NOMO-1 treated with dmso at 0.1 percent for 144 hours (cell line): ENCODE results near the gene JAKMIP2.

ENCODE experiments used
- DNase-seq: peaks from one replicate; lab custom pipeline; 2025; ENCODE audit not compliant: unreplicated experiment; lab: John Stamatoyannopoulos, UW

The JAKMIP2 gene

GRCh38 chr5:147704544-147704943 lies 78.0 kb downstream of the JAKMIP2 start:
- DNase-seq: no peak

DNA sequence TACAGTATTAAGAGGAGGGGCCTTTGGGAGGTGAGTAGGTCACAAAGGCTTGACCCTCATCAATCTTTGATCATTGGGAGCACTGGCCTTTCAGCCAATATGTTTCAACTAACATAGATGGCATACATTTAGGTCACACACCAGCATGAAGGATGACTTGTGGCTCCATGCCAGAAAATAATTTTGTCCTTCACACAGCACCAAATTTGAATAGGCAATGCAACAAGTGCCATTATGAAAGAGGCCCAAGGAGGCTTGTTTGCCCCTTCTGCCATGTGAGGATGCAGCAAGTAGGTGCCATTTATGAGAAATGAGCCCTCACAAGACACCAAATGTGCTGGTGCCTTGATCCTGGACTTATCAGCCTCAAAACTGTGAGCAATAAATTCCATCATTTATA lies 81.1 kb downstream of the JAKMIP2 start:
- no peak for DNase-seq

DNA sequence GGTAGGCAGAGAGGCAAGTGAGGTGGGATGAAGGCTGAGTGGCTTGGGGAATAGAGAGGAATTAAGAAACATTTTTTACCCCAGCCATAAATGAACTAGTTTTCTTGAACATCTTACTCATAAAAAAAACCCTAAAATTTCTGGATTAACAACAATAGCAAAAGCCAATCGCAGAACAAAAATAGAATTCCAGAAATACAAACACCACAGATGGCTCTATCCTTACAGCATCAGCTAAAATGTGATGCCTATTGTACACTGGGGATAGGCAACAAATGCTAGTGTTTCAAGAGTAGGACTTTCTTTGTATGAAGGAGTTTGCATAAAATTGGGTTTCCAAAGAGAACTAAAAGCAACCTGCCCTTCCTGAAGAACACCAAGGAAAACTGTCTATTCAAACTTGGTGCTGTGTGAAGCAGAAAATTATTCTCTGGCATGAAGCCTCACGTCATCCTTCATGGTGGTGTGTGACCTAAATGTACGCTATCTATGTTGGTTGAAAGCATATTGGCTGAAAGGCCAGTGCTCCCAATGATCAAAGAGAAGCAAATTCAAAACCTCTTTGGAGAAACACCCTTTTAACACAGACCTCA lies 82.9 kb downstream of the JAKMIP2 start:
- no peak for DNase-seq

DNA sequence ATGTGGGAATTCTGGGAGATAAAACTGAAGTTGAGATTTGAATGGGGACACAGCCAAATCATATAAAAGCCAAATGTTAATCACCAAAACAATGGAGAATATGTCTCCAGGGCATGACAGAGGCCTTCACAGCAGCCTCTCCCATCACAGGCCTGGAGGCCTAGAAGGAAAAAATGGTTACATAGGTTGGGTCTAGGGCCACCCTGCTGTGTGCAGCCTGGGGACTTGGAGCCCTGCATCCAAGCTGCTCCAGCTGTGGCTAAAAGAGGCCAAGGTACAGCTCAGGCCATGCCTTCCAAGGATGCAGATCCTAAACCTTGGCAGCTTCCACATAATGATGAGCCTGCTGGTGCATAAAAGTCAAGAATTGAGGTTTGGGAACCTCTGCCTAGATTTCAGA lies 85.1 kb downstream of the JAKMIP2 start:
- no peak for DNase-seq

GRCh38 chr5:147694772-147695171 lies 87.8 kb downstream of the JAKMIP2 start:
- no peak for DNase-seq

DNA sequence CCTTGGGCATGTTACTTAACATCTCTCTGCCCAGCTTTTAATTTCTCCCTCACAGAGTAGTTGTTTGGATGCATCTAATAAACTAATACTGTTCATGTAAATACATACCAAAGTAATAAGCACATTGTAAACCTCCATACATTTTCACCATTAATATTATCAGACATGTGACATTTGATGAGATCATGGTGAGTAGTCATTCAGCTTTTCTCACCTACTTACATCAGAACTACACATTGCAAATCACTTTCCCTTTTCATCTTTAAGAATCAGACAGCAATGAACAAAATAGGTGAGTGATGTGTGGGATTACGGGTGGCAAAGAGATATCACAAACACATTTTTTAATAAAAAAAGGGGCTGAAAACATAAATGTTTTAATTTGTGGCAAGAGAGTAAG lies 89.3 kb downstream of the JAKMIP2 start:
- DNase-seq: no peak

DNA sequence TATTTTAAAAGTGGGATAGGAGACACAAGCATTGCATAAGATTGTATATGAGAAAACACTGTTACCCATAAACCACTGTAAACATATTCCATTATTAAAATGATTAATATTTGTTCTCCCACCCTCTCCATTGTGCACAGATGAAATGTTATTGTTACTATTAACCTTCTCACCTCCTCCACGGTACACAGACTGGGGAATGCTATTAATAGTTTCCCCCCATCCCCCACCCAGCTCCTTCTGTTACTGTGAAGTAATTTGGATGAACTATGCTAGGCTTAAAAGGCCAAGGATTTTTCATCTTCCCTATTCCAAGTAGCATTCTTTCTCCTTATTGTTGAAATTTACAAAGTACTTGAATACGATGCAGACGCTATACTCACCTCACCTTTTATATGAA lies 91.4 kb downstream of the JAKMIP2 start:
- DNase-seq: no peak

DNA sequence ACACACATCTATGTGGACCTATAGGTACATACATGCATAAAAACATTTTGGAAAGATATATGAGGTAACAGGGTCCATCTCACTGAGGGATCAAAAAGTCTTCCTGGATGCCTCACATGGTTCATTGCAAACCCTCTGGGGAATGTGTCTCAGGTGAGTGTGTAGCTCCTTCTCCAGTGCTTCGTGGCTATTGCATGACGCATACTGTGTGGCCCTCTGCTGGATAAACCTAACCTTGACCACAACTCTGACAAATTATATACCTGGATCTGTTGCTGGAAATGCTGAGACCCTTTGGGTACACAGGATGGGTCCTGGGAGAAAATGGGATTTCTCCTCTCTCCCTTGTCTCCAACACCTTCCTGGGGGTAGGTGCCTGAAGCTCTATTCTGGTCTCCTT lies 91.9 kb downstream of the JAKMIP2 start:
- no peak for DNase-seq

DNA sequence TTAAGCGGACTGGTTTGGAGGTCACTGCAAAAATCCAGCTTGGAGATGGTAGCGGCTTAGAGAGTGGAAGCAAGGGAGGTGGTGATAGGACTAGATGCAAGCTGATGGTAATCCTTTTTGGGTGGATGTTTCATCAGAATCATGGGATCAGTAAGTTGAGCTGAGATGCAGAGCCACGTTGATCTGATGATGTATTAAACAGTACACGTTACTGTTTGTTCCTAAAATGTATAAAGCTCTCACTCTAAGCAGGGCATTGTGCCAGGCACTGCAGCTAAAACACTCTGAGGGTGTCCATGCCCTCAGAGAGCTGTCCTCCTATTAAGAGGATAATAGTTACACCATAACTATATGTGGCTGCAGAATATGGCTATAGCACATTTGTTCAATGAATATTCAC lies 93.1 kb downstream of the JAKMIP2 start:
- no peak for DNase-seq

- DNase-seq: no peak
Observed at GRCh38 chr5:147688656-147689356, 93.7 kb downstream of the JAKMIP2 start.

- DNase-seq: no peak
Observed at GRCh38 chr5:147687118-147687517, 95.4 kb downstream of the JAKMIP2 start.

DNA sequence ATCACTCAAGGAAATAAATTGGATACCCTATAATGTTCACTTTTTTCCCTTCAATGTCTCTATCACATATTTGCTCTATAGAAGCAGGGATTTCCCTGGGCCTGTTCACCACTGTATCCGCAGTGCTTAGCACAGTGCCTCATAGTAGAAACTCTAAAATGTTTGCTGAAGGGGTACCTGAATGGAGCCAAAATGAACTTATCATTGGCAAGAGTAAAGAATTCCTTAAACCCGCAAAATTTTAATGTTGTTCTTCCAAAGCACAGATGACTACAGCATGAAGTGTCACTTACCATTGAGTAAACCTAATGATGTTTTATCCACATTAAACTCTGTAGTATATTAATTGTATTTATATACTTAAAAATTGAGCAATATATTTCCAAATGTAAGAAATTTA lies 96.1 kb downstream of the JAKMIP2 start:
- DNase-seq: no peak

- DNase-seq: no peak
Observed at GRCh38 chr5:147685993-147686392, 96.5 kb downstream of the JAKMIP2 start.

DNA sequence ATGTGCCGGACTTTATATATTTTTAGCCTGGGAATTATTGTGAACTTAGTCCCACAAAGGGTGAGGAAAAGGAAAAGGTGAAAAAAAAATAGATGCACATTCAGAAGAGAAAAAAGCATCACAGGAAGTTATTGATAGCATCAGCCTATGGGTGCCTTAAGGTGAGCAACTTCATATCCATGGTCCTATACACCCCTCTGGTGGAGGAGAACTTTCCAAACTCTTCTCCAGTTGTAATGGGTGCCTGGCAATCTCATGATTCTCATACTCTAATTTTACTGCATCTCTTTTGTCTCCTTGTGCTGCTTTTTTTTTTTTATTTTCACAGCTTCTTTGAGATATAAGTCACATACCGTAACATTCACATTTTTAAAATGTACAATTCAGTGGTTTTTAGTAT lies 107.4 kb downstream of the JAKMIP2 start:
- DNase-seq: no peak

GRCh38 chr5:147674411-147674810 lies 108.1 kb downstream of the JAKMIP2 start:
- DNase-seq: no peak

DNA sequence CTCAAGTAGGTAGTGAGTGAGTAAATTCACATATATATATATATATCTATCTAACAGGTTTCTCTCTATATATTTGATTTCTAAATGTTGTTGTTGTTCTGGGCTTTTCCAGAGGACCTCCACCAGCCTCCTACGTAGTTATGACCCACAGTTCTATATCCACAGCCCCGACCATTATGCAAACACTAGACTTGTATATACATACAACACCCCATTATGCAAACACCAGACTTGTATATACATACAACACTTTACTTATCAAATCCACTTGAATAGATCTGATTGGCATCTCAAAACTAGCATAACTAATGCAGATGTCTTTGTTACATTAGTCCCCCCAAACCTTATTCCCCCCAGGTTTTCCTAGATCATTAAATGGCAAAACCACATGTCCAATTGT lies 108.7 kb downstream of the JAKMIP2 start:
- DNase-seq: no peak

GRCh38 chr5:147673266-147673665 lies 109.3 kb downstream of the JAKMIP2 start:
- no peak for DNase-seq

DNA sequence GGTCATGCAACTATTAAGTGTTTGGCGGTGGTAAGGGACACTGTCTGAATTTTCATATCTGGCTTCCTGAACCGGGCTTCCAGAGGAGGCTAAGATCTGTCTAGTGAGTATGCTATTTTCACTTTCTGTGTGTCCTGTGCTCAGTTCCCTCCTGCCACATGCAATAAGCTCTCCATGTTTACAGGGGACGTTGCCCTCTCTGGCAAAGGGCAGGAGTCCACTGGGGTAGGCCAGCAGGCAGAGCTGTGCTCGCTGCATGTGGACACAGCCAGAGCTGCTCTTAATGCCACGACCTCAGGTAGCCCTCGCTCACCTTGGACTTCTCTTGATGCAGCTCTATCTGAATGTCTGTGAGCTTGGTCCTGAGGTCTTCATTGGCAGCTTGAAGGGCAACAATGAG lies 111.2 kb downstream of the JAKMIP2 start:
- no peak for DNase-seq

GRCh38 chr5:147670815-147671214 lies 111.7 kb downstream of the JAKMIP2 start:
- no peak for DNase-seq

DNA sequence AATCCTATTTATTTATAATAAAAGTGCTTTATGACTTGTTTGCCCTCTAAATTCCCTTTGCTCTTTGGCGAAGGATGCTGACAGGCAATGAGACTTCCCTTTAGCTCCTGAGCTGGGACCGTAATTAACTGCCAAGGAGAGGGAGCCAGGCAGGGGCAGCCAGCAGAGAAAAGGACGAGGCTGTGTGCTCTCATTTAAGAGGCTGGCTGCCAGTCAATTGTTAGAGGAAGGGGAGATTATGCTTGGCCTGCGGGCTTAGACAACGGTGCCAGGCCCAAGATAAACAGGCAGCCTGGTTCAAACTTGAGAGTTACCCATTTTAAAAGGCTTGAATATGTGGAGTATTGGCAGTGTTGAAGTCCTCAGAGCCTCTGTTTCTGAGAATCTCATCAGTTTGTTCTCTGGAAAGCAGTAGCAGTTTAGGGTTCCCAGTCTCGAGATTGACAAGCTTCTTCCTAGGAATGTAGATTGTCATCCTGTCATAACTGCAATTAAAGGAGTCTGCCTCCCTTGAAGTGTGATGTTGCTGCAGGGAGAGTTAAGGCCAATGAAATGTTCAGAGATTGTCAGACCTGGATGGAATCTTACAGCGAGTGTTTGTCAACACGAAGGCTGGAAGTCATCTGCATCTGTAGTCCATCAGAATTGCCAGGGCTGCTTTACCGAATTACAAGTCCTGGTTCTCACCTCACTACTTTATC lies 113.2 kb downstream of the JAKMIP2 start:
- no peak for DNase-seq

GRCh38 chr5:147668385-147668784 lies 114.1 kb downstream of the JAKMIP2 start:
- DNase-seq: no peak

GRCh38 chr5:147667363-147667762 lies 115.2 kb downstream of the JAKMIP2 start:
- no peak for DNase-seq
